ENCODE results near the gene RNF182.
"Not testable (repeated sequence)": the region's sequence is repeated elsewhere in the genome, so short reads cannot be mapped to it uniquely, and the experiment has no call there.

RNF182 gene, protein sequence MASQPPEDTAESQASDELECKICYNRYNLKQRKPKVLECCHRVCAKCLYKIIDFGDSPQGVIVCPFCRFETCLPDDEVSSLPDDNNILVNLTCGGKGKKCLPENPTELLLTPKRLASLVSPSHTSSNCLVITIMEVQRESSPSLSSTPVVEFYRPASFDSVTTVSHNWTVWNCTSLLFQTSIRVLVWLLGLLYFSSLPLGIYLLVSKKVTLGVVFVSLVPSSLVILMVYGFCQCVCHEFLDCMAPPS

DNA sequence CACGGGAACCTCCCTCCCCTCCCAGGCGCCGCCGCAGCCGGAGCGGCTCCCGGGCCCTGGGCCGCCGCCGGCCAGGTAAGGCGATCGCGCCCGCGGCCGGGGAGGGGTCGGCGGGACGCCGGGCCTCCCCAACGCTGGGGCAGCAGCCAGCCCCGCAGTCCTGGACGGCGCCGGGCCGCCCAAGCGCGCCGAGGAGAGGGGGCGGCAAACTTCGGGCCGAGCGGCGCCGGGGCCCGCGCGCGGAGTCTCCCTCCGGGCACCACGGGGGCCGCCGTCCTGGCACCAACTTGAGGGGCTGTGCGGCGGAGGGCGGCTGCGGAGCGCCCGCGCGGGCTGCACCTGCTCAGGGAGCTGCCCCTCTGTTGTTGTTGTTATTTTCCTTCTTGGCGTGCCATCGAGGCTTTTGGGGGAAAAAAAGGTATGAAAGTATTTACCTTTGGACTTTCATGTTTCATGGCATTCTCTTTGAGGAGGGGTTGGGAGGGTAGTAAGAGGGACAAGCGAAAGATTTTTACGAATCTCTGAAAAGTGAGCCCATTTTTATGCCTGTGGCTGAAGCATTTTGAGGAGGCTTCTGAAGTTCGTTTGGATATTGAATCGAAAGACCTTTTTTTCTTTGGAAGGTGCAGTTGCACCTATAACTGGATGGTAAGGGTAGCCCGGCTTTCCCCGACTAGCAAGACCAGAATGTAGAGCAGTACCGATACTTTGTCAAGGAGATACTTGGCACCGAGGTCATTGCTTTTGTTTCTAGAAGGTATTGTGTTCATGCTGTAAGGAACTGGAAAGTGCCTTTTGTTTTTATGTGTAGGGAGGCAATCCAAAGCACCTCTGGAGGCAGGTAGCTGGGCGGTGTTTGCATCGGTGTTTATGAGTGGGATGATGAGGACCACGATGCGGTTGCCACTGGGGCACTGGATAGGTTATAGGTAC, at the start of gene RNF182:
Gene RNF182 (plus strand): TSS at position 4 of the 933 bp plus-strand sequence. CDS start 52,168 bp downstream, outside the sequence.
- Histone ChIP-seq H3K4me1 (ENCODE audit: control insufficient read depth in 5 of 5, insufficient read depth in 5 of 5, low read length in 5 of 5) (peaks cover 0 to 22% (median 16%) of the 10 kb centered on the region in 5 donors), H3K4me3 (ENCODE audit: low read depth in 1 of 5, low read length in 5 of 5) (peak within 1 kb of the TSS; percentile 50 to 81 (median 61)), H3K27ac (ENCODE audit: low read depth, low read length) (no peak within 1 kb of the TSS), H3K9me3 (ENCODE audit: control insufficient read depth in 5 of 5, low read length in 5 of 5) (no peaks in the 10 kb centered on the region), H3K36me3 (ENCODE audit: control insufficient read depth in 5 of 5, insufficient read depth in 5 of 5, low read length in 5 of 5) (no peaks in the 10 kb centered on the region), H3K27me3 (ENCODE audit: control insufficient read depth in 5 of 5, insufficient read depth in 4 of 5, low read length in 5 of 5) (peaks cover 12 to 41% (median 19%) of the 10 kb centered on the region in 5 donors), H3K9ac (ENCODE audit: low read length in 5 of 5) (peak within 1 kb of the TSS in 3 of 5 donors; percentile 2 to 57 (median 16))

DNA sequence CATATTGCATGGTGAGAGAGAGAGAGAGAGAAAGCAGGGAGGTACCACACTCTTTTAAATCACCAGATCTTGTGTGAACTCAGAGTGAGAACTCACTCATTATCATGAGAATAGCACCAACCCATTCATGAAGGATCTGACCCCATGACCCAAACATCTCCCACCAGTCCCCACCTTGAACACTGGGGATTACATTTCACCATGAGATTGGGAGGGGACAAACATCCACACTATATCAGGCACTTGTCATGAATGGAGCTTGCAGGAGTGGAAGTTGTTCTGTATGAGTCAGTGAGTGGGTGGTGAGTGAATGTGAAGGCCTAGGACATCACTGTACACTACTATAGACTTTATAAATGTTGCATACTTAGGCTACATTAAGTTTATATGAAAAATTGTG, 47.7 kb upstream of the RNF182 start:
- Histone ChIP-seq H3K9ac (ENCODE audit: low read length in 5 of 5) (no peak overlapping the region), H3K9me3 (ENCODE audit: control insufficient read depth in 5 of 5, low read length in 5 of 5) (peaks cover 0 to 7% (median 0%) of the 10 kb centered on the region in 5 donors), H3K4me3 (ENCODE audit: low read depth in 1 of 5, low read length in 5 of 5) (no peak overlapping the region), H3K36me3 (ENCODE audit: control insufficient read depth in 5 of 5, insufficient read depth in 5 of 5, low read length in 5 of 5) (no peaks in the 10 kb centered on the region), H3K27me3 (ENCODE audit: control insufficient read depth in 5 of 5, insufficient read depth in 4 of 5, low read length in 5 of 5) (no peaks in the 10 kb centered on the region), H3K27ac (ENCODE audit: low read depth, low read length) (no peak overlapping the region), H3K4me1 (ENCODE audit: control insufficient read depth in 5 of 5, insufficient read depth in 5 of 5, low read length in 5 of 5) (peaks cover 2 to 20% (median 13%) of the 10 kb centered on the region in 5 donors)

DNA sequence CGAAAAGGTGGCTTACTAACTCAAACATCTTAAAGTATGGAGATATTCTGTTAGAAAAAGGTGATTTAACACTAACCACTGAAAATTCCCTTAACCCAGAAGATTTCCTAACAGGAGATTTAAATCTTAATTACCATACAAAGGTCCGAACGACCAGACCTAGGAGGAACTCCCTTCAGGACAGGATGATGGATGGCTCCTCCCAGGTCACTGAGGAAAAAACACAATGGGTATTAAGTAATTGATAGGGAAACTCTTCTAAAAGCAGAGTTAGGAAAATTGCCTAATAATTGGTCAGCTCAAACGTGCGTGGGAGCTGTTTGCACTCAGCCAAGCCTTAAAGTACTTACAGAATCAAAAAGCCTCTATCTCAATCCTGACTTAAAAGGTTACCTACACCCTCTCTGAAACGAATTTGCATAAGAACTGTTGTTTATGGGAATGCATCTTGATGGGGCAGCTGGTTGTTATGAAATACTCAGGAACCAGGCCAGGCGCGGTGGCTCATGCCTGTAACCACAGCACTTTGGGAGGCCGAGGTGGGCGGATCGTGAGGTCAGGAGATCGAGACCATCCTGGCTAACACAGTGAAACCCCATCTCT, 44.6 kb upstream of the RNF182 start:
- H3K36me3 ChIP-seq (ENCODE audit: control insufficient read depth in 5 of 5, insufficient read depth in 5 of 5, low read length in 5 of 5); H3K27me3 ChIP-seq (ENCODE audit: control insufficient read depth in 5 of 5, insufficient read depth in 4 of 5, low read length in 5 of 5): not testable (repeated sequence)

DNA sequence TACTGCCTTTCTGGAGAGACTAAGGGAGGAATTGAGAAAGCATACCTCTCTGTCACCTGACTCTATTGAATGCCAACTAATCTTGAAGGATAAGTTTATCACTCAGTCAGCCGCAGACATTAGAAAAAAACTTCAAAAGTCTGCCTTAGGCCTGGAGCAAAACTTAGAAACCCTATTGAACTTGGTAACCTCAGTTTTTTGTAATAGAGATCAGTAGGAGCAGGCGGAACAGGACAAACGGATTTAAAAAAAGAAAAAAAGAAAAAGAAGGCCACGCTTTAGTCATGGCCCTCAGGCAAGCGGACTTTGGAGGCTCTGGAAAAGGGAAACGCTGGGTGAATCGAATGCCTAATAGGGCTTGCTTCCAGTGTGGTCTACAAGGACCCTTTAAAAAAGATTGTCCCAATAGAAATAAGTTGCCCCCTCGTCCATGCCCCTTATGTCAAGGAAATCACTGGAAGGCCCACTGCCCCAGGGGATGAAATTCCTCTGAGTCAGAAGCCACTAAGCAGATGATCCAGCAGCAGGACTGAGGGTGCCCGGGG, 43.1 kb upstream of the RNF182 start:
- Histone ChIP-seq H3K9me3 (ENCODE audit: control insufficient read depth in 5 of 5, low read length in 5 of 5) (peaks cover 0 to 7% (median 0%) of the 10 kb centered on the region in 5 donors), H3K27ac (ENCODE audit: low read depth, low read length) (no peak overlapping the region), H3K36me3 (ENCODE audit: control insufficient read depth in 5 of 5, insufficient read depth in 5 of 5, low read length in 5 of 5) (no peaks in the 10 kb centered on the region), H3K9ac (ENCODE audit: low read length in 5 of 5) (no peak overlapping the region), H3K27me3 (ENCODE audit: control insufficient read depth in 5 of 5, insufficient read depth in 4 of 5, low read length in 5 of 5) (no peaks in the 10 kb centered on the region), H3K4me3 (ENCODE audit: low read depth in 1 of 5, low read length in 5 of 5) (no peak overlapping the region), H3K4me1 (ENCODE audit: control insufficient read depth in 5 of 5, insufficient read depth in 5 of 5, low read length in 5 of 5) (no peaks in the 10 kb centered on the region)

More for the DNA sequence above, 44.6 kb upstream of the RNF182 start:
- H3K4me1 ChIP-seq (ENCODE audit: control insufficient read depth in 5 of 5, insufficient read depth in 5 of 5, low read length in 5 of 5); H3K9me3 ChIP-seq (ENCODE audit: control insufficient read depth in 5 of 5, low read length in 5 of 5); H3K4me3 ChIP-seq (ENCODE audit: low read depth in 1 of 5, low read length in 5 of 5); H3K9ac ChIP-seq (ENCODE audit: low read length in 5 of 5); H3K27ac ChIP-seq (ENCODE audit: low read depth, low read length): not testable (repeated sequence)

DNA sequence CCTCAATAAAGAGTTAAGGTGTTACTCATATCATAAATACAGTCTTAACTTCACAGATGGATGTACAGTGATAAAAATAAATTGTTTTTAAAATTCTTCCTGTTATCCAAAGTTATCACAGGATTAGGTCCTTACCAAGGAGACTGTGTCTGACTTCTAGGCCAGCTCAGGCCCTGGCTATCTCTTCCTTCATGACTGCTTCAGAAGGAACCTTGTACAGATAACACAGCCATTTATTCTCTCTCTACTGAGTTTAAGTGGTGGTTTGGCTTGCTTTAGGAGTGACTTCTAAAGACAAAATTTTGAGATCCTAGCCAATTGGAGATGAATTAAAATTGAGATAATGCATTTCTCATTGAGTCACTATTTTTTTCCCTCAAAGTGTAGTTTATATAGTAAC, 40.8 kb upstream of the RNF182 start:
- Histone ChIP-seq H3K36me3 (ENCODE audit: control insufficient read depth in 5 of 5, insufficient read depth in 5 of 5, low read length in 5 of 5) (no peaks in the 10 kb centered on the region), H3K4me3 (ENCODE audit: low read depth in 1 of 5, low read length in 5 of 5) (no peak overlapping the region), H3K27ac (ENCODE audit: low read depth, low read length) (no peak overlapping the region), H3K9ac (ENCODE audit: low read length in 5 of 5) (no peak overlapping the region), H3K27me3 (ENCODE audit: control insufficient read depth in 5 of 5, insufficient read depth in 4 of 5, low read length in 5 of 5) (no peaks in the 10 kb centered on the region), H3K4me1 (ENCODE audit: control insufficient read depth in 5 of 5, insufficient read depth in 5 of 5, low read length in 5 of 5) (no peaks in the 10 kb centered on the region), H3K9me3 (ENCODE audit: control insufficient read depth in 5 of 5, low read length in 5 of 5) (no peaks in the 10 kb centered on the region)

DNA sequence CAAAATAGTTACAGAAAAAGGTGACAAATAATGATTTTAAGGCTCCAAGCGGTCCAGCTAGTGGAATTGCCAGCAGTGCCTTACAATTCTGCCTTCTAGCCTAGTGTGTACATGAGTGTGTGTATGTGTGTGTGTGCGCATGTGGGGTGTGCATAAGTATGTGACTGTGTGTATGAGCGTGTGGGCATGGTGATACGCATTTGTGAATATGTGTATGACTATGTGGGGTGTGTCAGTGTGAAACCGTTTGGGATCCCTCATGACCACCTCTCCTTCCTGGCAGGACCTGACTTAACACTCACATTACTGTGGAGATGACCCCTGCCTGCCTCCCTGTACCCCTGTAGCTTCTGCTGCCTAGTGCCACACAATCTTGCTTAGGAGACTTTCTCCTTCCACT, 40.4 kb upstream of the RNF182 start:
- H3K9ac ChIP-seq (ENCODE audit: low read length in 5 of 5), result no peak overlapping the region
- H3K4me3 ChIP-seq (ENCODE audit: low read depth in 1 of 5, low read length in 5 of 5), result no peak overlapping the region
- no peak overlapping the region for H3K27ac ChIP-seq (ENCODE audit: low read depth, low read length)
- no peaks in the 10 kb centered on the region for H3K9me3 ChIP-seq (ENCODE audit: control insufficient read depth in 5 of 5, low read length in 5 of 5)
- H3K4me1 ChIP-seq (ENCODE audit: control insufficient read depth in 5 of 5, insufficient read depth in 5 of 5, low read length in 5 of 5), result no peaks in the 10 kb centered on the region
- no peaks in the 10 kb centered on the region for H3K27me3 ChIP-seq (ENCODE audit: control insufficient read depth in 5 of 5, insufficient read depth in 4 of 5, low read length in 5 of 5)
- no peaks in the 10 kb centered on the region for H3K36me3 ChIP-seq (ENCODE audit: control insufficient read depth in 5 of 5, insufficient read depth in 5 of 5, low read length in 5 of 5)

DNA sequence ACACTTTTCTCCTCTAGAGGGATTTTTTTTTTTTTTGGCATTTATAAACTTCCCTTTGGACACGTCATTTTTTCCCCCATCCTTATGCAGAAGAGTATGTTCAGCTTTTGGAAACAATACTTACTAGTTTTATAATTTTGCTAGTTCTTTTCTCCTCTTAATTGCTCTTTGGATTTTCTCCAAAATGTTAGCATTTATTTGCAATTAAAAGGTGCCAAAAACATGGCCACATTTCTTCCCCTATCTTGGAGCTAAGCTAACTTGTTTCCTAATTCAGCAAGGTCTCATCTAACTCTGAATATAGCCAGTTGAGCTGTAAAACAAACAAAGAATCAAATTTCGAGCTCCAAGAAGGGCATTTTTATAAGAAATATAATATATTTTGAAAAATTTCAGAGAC, 39.2 kb upstream of the RNF182 start:
- no peaks in the 10 kb centered on the region for H3K9me3 ChIP-seq (ENCODE audit: control insufficient read depth in 5 of 5, low read length in 5 of 5)
- no peaks in the 10 kb centered on the region for H3K36me3 ChIP-seq (ENCODE audit: control insufficient read depth in 5 of 5, insufficient read depth in 5 of 5, low read length in 5 of 5)
- no peak overlapping the region for H3K27ac ChIP-seq (ENCODE audit: low read depth, low read length)

DNA sequence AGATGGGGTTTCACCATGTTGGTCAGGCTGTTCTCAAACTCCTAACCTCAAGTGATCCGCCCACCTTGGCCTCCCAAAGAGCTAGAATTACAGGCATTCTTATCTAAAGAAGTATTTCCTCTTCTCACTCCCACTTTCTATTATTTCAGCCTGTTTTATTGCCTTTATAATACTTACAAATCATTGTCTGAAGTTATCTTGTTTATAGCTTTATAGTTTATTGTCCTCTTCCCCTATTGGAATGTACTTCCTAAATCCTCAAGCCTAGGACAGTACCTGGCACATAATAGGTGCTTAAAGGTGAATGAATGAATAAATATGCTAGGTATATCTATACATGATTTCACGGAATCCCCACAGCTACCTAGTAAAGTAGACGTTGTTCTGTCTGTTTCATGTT, 37.8 kb upstream of the RNF182 start:
- no peak overlapping the region for H3K9ac ChIP-seq (ENCODE audit: low read length in 5 of 5)
- H3K36me3 ChIP-seq (ENCODE audit: control insufficient read depth in 5 of 5, insufficient read depth in 5 of 5, low read length in 5 of 5), result no peaks in the 10 kb centered on the region
- no peaks in the 10 kb centered on the region for H3K27me3 ChIP-seq (ENCODE audit: control insufficient read depth in 5 of 5, insufficient read depth in 4 of 5, low read length in 5 of 5)
- H3K4me3 ChIP-seq (ENCODE audit: low read depth in 1 of 5, low read length in 5 of 5), result no peak overlapping the region
- no peak overlapping the region for H3K27ac ChIP-seq (ENCODE audit: low read depth, low read length)
- no peaks in the 10 kb centered on the region for H3K9me3 ChIP-seq (ENCODE audit: control insufficient read depth in 5 of 5, low read length in 5 of 5)
- H3K4me1 ChIP-seq (ENCODE audit: control insufficient read depth in 5 of 5, insufficient read depth in 5 of 5, low read length in 5 of 5), result no peaks in the 10 kb centered on the region

More for the DNA sequence above, 39.2 kb upstream of the RNF182 start:
- Histone ChIP-seq H3K27me3 (ENCODE audit: control insufficient read depth in 5 of 5, insufficient read depth in 4 of 5, low read length in 5 of 5) (no peaks in the 10 kb centered on the region), H3K9ac (ENCODE audit: low read length in 5 of 5) (no peak overlapping the region), H3K4me3 (ENCODE audit: low read depth in 1 of 5, low read length in 5 of 5) (no peak overlapping the region), H3K4me1 (ENCODE audit: control insufficient read depth in 5 of 5, insufficient read depth in 5 of 5, low read length in 5 of 5) (no peaks in the 10 kb centered on the region)

DNA sequence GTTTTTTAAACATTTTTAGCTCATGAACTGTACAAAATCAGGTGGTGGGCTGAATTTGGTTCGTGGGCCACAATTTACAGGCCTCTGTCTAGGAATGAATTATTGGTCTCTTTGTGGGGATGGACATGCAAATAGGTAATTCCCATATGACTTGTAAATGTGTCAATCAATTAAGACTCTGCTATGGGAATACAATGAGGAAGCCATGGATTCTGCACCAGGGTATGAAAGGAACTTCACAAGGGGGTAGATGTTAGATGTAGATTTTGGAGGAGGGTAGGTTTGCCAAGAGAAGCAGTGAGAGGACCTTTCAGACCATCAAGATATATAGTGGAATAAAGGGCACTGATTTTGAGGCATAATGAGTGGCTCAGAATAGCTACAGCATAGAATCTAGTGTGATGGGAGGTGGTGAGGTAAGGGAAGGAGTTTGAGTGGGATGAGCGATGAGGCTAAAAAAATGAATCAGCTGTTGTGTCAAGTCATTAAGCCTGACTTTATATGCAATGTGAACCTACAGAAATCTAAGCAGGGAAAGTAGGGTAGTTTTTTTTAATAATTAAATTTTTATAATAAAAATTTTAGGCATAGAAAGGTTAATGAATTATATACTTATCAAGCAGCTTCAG, 32.6 kb upstream of the RNF182 start:
- no peaks in the 10 kb centered on the region for H3K4me1 ChIP-seq (ENCODE audit: control insufficient read depth in 5 of 5, insufficient read depth in 5 of 5, low read length in 5 of 5)
- no peak overlapping the region for H3K4me3 ChIP-seq (ENCODE audit: low read depth in 1 of 5, low read length in 5 of 5)
- no peaks in the 10 kb centered on the region for H3K27me3 ChIP-seq (ENCODE audit: control insufficient read depth in 5 of 5, insufficient read depth in 4 of 5, low read length in 5 of 5)
- no peak overlapping the region for H3K9ac ChIP-seq (ENCODE audit: low read length in 5 of 5)
- no peaks in the 10 kb centered on the region for H3K36me3 ChIP-seq (ENCODE audit: control insufficient read depth in 5 of 5, insufficient read depth in 5 of 5, low read length in 5 of 5)
- H3K9me3 ChIP-seq (ENCODE audit: control insufficient read depth in 5 of 5, low read length in 5 of 5), result no peaks in the 10 kb centered on the region
- no peak overlapping the region for H3K27ac ChIP-seq (ENCODE audit: low read depth, low read length)

All from subcutaneous abdominal adipose tissue (tissue), 5 donors.